ENCODE results near the gene DAGLA. TPM values are rescaled to one million over a fixed set of nuclear protein-coding genes. Genes with fewer than 3 reads are reported as not detected.

DAGLA gene
- total RNA-seq, 1 experiment from 2014 or later = 8.6 TPM

GRCh38 chr11:61717286-61718033, 37.3 kb downstream of the DAGLA start:
- no peak overlapping the region for H3K27ac ChIP-seq (ENCODE audit: low read length)
- H3K27me3 ChIP-seq (ENCODE audit: low read length) = no peaks in the 10 kb centered on the region
- no peaks in the 10 kb centered on the region for H3K9me3 ChIP-seq (ENCODE audit: low read length)
- H3K9ac ChIP-seq (ENCODE audit: low read length) = no peak overlapping the region
- no peaks in the 10 kb centered on the region for H3K4me1 ChIP-seq (ENCODE audit: insufficient read depth, low read length)
- no peaks in the 10 kb centered on the region for H3K9me2 ChIP-seq (replicated peaks; ENCODE audit: low read length)
- H2AFZ ChIP-seq (ENCODE audit: low read length) = no peak overlapping the region
- intact Hi-C loops (cut with micrococcal nuclease) = no loop called here
- ChIA-PET POLR2A (ENCODE audit: unreplicated experiment) (no interaction called here), CTCF (no interaction called here)
- H3F3A ChIP-seq (ENCODE audit: low read length, unreplicated experiment) = no peaks in the 10 kb centered on the region
- 0 out of 2 replicates have a peak, but pooled peaks cover 4% of the 10 kb centered on the region for H3K79me2 ChIP-seq (ENCODE audit: low read length)
- H4K20me1 ChIP-seq (ENCODE audit: low read length) = 0 out of 2 replicates have a peak, but pooled peaks cover 3% of the 10 kb centered on the region
- TF ChIP-seq EZH2 (IDR thresholded peaks at IDR 0.05; ENCODE audit: low read length, unreplicated experiment) = no peak
- TF ChIP-seq EZH2phosphoT487 (IDR thresholded peaks at IDR 0.05; ENCODE audit: borderline replicate concordance, low read length) = no peak
- TF ChIP-seq, protein P1, sequence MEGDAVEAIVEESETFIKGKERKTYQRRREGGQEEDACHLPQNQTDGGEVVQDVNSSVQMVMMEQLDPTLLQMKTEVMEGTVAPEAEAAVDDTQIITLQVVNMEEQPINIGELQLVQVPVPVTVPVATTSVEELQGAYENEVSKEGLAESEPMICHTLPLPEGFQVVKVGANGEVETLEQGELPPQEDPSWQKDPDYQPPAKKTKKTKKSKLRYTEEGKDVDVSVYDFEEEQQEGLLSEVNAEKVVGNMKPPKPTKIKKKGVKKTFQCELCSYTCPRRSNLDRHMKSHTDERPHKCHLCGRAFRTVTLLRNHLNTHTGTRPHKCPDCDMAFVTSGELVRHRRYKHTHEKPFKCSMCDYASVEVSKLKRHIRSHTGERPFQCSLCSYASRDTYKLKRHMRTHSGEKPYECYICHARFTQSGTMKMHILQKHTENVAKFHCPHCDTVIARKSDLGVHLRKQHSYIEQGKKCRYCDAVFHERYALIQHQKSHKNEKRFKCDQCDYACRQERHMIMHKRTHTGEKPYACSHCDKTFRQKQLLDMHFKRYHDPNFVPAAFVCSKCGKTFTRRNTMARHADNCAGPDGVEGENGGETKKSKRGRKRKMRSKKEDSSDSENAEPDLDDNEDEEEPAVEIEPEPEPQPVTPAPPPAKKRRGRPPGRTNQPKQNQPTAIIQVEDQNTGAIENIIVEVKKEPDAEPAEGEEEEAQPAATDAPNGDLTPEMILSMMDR (conservative IDR thresholded peaks at IDR 0.05; ENCODE audit: low read depth, low read length) = no peak
- H3K36me3 ChIP-seq (ENCODE audit: low read depth, low read length) = no peaks in the 10 kb centered on the region
- DNase-seq (no peak), ATAC-seq (no peak)
- no TSS peak for BruUV-seq (replicated peaks)
- no peak overlapping the region for H3K4me2 ChIP-seq (ENCODE audit: low read length)
- H3K4me3 ChIP-seq (ENCODE audit: low read length) = no peak overlapping the region

DNA sequence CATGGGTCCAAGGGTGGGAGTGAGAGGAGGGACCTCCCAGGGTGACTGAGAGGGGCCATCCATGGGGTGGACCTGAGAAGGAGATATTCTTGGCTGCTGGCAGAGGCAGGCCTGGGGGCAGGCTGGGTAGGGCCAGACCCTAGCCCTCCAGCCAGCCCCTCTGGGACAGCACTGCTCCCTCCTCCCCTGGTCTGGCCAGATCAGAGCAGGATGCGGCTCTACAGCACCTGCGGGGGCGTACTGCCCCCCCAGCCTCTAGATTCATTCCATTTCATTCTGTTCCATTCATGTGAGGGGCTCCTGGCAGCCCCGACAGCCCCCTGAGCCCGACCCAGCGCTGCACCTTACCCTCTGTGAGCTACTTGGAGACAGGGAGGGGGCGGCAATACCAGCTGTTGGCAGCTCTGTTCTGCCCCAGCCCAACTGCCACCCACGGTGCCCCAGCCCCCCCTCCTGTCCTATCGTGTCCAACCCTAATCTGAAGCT, 37.9 kb downstream of the DAGLA start:
- POLR2A ChIA-PET (ENCODE audit: unreplicated experiment) = no interaction called here
- TF ChIP-seq EZH2phosphoT487 (IDR thresholded peaks at IDR 0.05; ENCODE audit: borderline replicate concordance, low read length) = no peak
- no peak for TF ChIP-seq EZH2 (IDR thresholded peaks at IDR 0.05; ENCODE audit: low read length, unreplicated experiment)
- TF ChIP-seq, protein P1 (conservative IDR thresholded peaks at IDR 0.05; ENCODE audit: low read depth, low read length) = no peak
- no peak overlapping the region for H2AFZ ChIP-seq (ENCODE audit: low read length)
- no peaks in the 10 kb centered on the region for H3K9me2 ChIP-seq (replicated peaks; ENCODE audit: low read length)
- H3K27ac ChIP-seq (ENCODE audit: low read length) = no peak overlapping the region
- H3K9ac ChIP-seq (ENCODE audit: low read length) = no peak overlapping the region
- 0 out of 2 replicates have a peak, but pooled peaks cover 4% of the 10 kb centered on the region for H3K79me2 ChIP-seq (ENCODE audit: low read length)
- no peaks in the 10 kb centered on the region for H3K9me3 ChIP-seq (ENCODE audit: low read length)
- H3K4me2 ChIP-seq (ENCODE audit: low read length) = no peak overlapping the region
- ATAC-seq = no peak
- H3K4me1 ChIP-seq (ENCODE audit: insufficient read depth, low read length) = no peaks in the 10 kb centered on the region
- intact Hi-C loops (cut with micrococcal nuclease) = no loop called here
- no peaks in the 10 kb centered on the region for H3K27me3 ChIP-seq (ENCODE audit: low read length)
- no peak for DNase-seq
- H3F3A ChIP-seq (ENCODE audit: low read length, unreplicated experiment) = no peaks in the 10 kb centered on the region
- no peaks in the 10 kb centered on the region; the same call in 1 of the 2 replicates for H3K36me3 ChIP-seq (ENCODE audit: low read depth, low read length)
- 0 out of 2 replicates have a peak, but pooled peaks cover 3% of the 10 kb centered on the region for H4K20me1 ChIP-seq (ENCODE audit: low read length)
- CTCF ChIA-PET = no interaction called here
- no peak overlapping the region for H3K4me3 ChIP-seq (ENCODE audit: low read length)
- BruUV-seq (replicated peaks) = no TSS peak

Data from PC-3 (cell line).